Mesothelial cell of epicardium (in vitro differentiated cells): ENCODE data around the gene TRIM6. TPM values are rescaled to one million over a fixed set of nuclear protein-coding genes. Genes with fewer than 3 reads are reported as not detected.
A peak's percentile ranks its signal among the peaks of the same experiment; 100 is the strongest.
"Not testable (repeated sequence)": the region's sequence is repeated elsewhere in the genome, so short reads cannot be mapped to it uniquely, and the experiment has no call there.

ENCODE experiments used
- DNase-seq, 2 experiments: peaks; one replicate each; pipeline ENCODE4 v3.0.0; 2021; ENCODE audit warnings: low spot score in 2 of 2; ENCODE audit not compliant: unreplicated experiment in 2 of 2
- H3K27ac Mint-ChIP-seq: 2 replicates; pipeline ENCODE4 v1.8.0; 2021; ENCODE audit warnings: mixed read lengths
- H3K27me3 Mint-ChIP-seq: 2 replicates; pipeline ENCODE4 v1.8.0; 2021; ENCODE audit warnings: low read depth, mixed read lengths
- H3K36me3 Mint-ChIP-seq: 2 replicates; pipeline ENCODE4 v1.8.0; 2021; ENCODE audit warnings: mixed read lengths
- H3K4me1 Mint-ChIP-seq: 2 replicates; pipeline ENCODE4 v1.8.0; 2021; ENCODE audit warnings: mixed read lengths
- H3K4me3 Mint-ChIP-seq: 2 replicates; pipeline ENCODE4 v1.8.0; 2021; ENCODE audit warnings: mild to moderate bottlenecking, moderate library complexity, mixed read lengths
- H3K9me3 Mint-ChIP-seq: 2 replicates; pipeline ENCODE4 v1.8.0; 2021; ENCODE audit warnings: mixed read lengths
- total RNA-seq: library from RNA; stranded (reverse); gene quantifications from 3 replicates; pipeline ENCODE4 v1.2.1, GENCODE V29; 2021
- TF ChIP-seq, protein P1 (sequence below): fragments of 200-600 bp; sonication (generic); IDR thresholded peaks from one replicate; pipeline ENCODE4 v1.5.0; 2021; ENCODE audit warnings: antibody characterized with exemption; ENCODE audit not compliant: unreplicated experiment

Gene TRIM6
- total RNA-seq, 1 donor from 2014 or later, result 14.0 TPM

DNA sequence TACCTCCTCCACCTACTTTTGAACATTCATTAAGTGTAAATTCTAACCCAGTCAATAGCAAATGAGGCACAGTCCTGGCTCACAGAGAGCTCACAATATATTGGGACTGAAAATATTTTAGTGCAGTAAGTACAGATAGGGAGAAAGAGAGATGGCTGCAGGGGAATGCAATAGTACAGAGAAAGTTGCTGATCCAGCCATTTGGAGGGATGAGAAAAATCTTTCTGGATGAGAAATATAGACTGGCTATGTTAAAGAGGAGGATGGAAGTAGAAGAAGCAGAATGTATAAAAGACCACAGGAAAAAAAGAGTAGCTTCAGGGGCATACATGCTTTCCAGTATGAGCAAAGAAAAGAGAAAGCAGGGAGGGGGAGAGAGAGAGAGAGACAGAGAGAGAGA, 19.3 kb upstream of the TRIM6 start:
- no peaks in the 10 kb centered on the region for H3K4me1 Mint-ChIP-seq
- TF ChIP-seq, protein P1, sequence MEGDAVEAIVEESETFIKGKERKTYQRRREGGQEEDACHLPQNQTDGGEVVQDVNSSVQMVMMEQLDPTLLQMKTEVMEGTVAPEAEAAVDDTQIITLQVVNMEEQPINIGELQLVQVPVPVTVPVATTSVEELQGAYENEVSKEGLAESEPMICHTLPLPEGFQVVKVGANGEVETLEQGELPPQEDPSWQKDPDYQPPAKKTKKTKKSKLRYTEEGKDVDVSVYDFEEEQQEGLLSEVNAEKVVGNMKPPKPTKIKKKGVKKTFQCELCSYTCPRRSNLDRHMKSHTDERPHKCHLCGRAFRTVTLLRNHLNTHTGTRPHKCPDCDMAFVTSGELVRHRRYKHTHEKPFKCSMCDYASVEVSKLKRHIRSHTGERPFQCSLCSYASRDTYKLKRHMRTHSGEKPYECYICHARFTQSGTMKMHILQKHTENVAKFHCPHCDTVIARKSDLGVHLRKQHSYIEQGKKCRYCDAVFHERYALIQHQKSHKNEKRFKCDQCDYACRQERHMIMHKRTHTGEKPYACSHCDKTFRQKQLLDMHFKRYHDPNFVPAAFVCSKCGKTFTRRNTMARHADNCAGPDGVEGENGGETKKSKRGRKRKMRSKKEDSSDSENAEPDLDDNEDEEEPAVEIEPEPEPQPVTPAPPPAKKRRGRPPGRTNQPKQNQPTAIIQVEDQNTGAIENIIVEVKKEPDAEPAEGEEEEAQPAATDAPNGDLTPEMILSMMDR, result no peak
- no peak overlapping the region for H3K4me3 Mint-ChIP-seq
- H3K27me3 Mint-ChIP-seq, result no peaks in the 10 kb centered on the region
- no peaks in the 10 kb centered on the region for H3K9me3 Mint-ChIP-seq
- DNase-seq, result no peak
- H3K36me3 Mint-ChIP-seq, result no peaks in the 10 kb centered on the region
- H3K27ac Mint-ChIP-seq, result no peak overlapping the region

DNA sequence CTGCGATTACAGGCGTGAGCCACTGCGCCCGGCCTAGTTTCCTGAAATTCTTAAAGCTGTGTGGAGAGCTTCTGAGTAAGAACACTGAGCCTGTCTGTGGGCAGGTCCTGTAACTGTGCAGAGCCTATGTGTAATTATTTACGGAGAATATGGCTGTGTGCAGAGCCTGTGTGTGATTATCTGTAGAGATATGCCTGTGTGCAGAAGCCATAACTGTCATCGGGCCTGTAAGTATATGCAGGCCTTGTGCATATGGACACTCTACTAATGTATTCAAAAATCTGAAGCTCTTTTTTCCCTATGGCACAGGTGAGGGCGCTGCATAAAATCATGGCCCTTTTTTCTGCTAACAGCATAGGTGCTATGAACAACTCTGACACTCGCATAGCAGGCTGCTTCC, 15.9 kb upstream of the TRIM6 start, which contains the start of gene OR52B6:
TSS of gene OR52B6 (plus strand) at position 301 of the 400 bp plus-strand sequence. CDS start at position 301, 0 bp downstream.
- TF ChIP-seq, protein P1, result no peak
- Mint-ChIP-seq H3K9me3 (no peaks in the 10 kb centered on the region), H3K4me1 (no peaks in the 10 kb centered on the region), H3K36me3 (no peaks in the 10 kb centered on the region), H3K4me3 (no peak within 1 kb of the TSS), H3K27ac (no peak within 1 kb of the TSS), H3K27me3 (no peaks in the 10 kb centered on the region)
- no peak for DNase-seq

DNA sequence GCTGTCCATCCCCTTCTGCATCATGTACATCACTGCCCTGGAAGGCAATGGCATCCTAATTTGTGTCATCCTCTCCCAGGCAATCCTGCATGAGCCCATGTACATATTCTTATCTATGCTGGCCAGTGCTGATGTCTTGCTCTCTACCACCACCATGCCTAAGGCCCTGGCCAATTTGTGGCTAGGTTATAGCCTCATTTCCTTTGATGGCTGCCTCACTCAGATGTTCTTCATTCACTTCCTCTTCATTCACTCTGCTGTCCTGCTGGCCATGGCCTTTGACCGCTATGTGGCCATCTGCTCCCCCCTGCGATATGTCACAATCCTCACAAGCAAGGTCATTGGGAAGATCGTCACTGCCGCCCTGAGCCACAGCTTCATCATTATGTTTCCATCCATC, 15.4 kb upstream of the TRIM6 start:
- TF ChIP-seq, protein P1, result no peak
- no peak for DNase-seq
- Mint-ChIP-seq H3K4me1 (no peaks in the 10 kb centered on the region), H3K36me3 (no peaks in the 10 kb centered on the region), H3K4me3 (no peak overlapping the region), H3K9me3 (no peaks in the 10 kb centered on the region), H3K27me3 (no peaks in the 10 kb centered on the region), H3K27ac (no peak overlapping the region)

DNA sequence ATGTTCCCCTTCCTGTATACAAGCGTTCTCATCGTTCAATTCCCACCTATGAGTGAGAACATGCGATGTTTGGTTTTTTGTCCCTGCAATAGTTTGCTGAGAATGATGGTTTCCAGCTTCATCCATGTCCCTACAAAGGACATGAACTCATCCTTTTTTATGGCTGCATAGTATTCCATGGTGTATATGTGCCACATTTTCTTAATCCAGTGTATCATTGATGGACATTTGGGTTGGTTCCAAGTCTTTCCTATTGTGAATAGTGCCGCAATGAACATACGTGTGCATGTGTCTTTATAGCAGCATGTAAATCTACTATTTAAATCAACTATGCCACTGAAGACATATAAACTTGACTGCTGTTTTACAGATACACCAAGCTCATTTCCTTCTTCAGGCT, 12.0 kb upstream of the TRIM6 start:
- not testable (repeated sequence) for H3K27ac Mint-ChIP-seq, H3K36me3 Mint-ChIP-seq, H3K4me1 Mint-ChIP-seq, DNase-seq, H3K27me3 Mint-ChIP-seq, H3K4me3 Mint-ChIP-seq, H3K9me3 Mint-ChIP-seq

DNA sequence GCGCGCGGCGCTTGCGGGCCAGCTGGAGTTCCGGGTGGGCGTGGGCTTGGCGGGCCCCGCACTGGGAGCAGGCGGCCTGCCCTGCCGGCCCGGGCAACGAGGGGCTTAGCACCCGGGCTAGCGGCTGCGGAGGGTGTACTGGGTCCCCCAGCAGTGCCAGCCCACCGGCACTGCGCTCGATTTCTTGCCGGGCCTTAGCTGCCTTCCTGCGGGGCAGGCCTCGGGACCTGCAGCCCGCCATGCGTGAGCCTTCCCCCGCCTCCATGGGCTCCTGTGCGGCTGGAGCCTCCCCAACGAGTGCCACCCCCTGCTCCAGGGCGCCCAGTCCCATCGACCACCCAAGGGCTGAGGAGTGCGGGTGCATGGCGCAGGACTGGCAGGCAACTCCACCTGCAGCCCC, 6.5 kb upstream of the TRIM6 start:
- H3K36me3 Mint-ChIP-seq, H3K27ac Mint-ChIP-seq, H3K4me3 Mint-ChIP-seq, H3K27me3 Mint-ChIP-seq, H3K9me3 Mint-ChIP-seq, H3K4me1 Mint-ChIP-seq, DNase-seq: not testable (repeated sequence)

DNA sequence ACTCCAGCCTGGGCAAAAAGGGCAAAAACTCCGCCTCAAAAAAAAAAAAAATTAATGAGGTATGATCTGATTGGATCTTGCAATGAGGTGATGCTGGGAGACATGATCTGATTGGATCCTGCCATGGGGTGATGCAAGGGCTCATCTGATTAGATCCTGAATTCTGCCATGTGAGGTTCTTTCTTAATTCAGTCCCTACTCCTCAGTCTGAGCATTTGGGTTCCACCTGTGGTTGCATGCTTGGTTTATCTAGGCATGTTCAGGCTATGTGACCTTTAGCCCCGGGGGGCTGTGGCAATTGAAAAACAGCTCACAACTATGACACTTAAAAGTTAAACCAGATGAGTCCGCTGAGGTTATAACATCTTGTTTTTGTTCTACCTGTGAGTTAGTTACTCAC, 4.8 kb upstream of the TRIM6 start:
- H3K9me3 Mint-ChIP-seq, result peaks cover 7% of the 10 kb centered on the region

DNA sequence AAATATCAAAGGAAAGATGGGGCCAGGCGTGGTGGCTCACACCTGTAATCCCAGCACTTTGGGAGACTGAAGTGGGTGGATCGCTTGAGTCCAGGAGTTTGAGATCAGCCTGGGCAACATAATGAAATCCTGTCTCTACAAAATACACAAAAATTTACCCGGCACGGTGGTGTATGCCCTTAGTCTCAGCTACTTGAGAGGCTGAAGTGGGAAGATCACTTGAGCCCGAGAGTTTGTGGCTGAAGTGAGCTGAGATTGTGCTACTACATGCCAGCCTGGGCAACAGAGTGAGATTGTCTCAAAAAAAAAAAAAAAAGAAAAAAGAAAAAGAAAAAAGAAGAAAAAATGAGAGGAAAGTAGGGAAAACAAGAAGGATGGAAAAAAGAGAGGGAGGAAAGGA, 3.8 kb upstream of the TRIM6 start:
- peaks cover 6% of the 10 kb centered on the region for H3K36me3 Mint-ChIP-seq
- H3K27ac Mint-ChIP-seq, result peak overlapping the region; percentile 43
- no peak for DNase-seq
- peaks cover 18% of the 10 kb centered on the region for H3K4me1 Mint-ChIP-seq
- peaks cover 7% of the 10 kb centered on the region for H3K9me3 Mint-ChIP-seq
- no peak overlapping the region for H3K4me3 Mint-ChIP-seq
- TF ChIP-seq, protein P1, result no peak
- no peaks in the 10 kb centered on the region for H3K27me3 Mint-ChIP-seq

More for the DNA sequence above, 4.8 kb upstream of the TRIM6 start:
- no peak overlapping the region for H3K4me3 Mint-ChIP-seq
- peaks cover 6% of the 10 kb centered on the region for H3K36me3 Mint-ChIP-seq
- no peaks in the 10 kb centered on the region for H3K27me3 Mint-ChIP-seq
- H3K4me1 Mint-ChIP-seq, result peaks cover 9% of the 10 kb centered on the region
- no peak for DNase-seq
- H3K27ac Mint-ChIP-seq, result no peak overlapping the region
- TF ChIP-seq, protein P1, result no peak
